HG03442 (cell line): ENCODE results near the gene PAX7.
"Not testable (repeated sequence)": the region's sequence is repeated elsewhere in the genome, so short reads cannot be mapped to it uniquely, and the experiment has no call there.

Source experiments
- ATAC-seq: cut with Tn5 transposase; IDR thresholded peaks from one replicate; pipeline ENCODE4 v1.9.1; 2021; ENCODE audit warnings: mild to moderate bottlenecking, moderate library complexity; ENCODE audit not compliant: unreplicated experiment

Gene PAX7

DNA sequence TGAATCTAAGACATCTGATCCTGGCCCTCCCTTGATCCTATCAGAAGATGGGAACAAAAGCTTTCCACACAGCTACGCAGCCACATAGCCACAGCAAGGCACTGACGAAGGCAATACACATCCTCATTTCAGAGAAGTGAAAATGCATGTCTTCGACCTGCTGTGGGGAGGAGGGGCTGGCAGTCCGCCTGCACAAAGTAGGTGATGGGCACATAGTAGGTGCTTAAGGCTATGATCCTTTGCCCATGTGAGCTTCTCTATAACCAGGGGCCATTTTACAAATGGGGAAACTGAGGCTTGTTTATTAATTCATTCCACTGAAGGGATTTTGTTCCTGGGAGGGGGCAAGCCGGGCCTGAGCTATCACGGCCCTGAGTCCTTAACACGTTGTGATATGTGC is 94.2 kb downstream of the PAX7 start:
- ATAC-seq, result no peak

DNA sequence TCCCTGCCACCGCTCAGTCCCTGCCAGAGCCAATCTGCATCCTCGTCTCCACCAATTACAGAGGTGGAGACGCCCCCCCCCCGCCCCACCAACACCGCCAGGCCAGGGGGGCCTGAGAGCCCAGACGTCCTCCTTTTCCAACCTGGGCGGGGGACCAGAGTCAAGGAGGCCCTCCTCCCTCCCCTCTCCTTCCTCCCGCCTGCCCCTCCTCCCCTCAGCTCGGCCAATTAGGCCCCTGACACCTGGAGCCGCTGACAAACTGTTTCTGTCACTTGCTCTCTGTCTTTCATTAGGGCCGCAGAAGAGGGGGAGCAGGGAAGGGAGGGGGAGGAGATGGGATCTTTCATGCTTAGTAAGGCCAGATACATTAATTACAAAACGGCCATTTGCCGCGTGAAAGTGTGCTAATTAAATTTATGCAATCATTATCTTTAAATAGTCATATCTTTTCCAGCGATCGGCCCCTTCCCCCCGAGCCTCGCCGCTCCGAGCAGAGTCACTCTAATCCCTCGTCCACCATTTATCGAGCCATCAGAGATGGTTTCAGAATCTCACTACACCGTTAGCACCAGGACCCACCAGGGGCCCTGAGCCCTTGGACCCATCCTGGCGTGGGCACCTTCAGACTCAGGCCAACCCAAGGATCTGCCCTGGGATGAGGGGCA is 94.7 kb downstream of the PAX7 start:
- ATAC-seq, result no peak

DNA sequence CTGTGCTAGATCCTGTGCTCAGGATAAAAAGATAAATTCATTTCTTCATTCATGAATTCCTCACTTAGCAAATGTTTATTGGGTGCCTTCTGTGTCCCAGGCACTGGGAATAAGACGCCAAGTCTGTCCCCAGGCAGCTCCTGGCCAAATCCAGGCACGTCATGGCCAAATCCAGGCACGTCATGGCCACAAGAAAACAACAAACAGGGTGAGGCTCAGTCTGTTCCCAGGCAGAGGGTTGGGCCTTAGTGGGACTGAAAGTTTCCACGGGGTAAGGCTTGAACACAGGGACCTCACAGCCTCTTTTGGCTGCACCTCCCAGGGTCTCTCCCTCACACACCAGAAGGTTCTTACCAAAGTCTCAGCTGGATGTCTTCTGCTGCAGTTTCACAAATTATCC is 95.7 kb downstream of the PAX7 start:
- ATAC-seq, result no peak

DNA sequence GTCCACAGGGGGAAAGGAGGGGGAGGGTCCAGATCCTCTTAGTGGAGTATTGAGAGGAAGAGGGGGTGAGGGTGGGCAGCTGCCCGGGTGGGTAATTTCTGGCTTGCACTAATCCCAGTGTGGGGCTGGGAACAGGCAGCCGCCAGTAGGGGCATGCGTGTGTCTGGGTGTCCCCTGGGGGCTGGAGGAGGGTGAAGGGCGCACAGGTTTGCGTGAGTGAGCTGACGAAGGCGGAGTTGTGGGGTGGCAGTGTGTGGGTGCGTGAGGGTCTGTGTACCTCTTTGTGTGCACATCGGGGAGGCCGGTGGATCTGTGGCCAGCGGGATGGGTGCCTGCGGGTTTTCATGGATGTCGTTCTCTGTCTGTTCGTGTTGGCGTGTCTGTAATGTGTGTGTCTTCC is 97.3 kb downstream of the PAX7 start:
- ATAC-seq, result no peak

DNA sequence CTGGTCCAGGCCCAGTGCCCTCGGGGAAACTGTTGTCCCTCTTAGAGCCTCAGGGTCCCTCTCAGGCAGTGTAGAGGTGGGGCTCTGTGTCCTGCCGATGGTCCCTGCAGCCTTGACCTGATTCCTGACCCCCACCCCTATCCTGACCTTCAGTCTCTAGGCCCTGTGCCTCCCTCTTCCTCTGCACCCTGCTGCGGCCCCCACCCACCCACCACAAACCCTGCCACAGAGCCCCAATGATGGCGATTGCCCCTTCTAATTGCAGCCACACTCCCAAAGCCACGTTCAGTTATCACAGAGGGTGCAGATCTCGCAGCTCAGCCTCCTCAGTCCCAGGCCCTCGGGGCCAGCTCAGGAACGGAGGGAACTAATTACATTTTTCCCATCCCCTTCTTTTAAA is 99.7 kb downstream of the PAX7 start:
- no peak for ATAC-seq

DNA sequence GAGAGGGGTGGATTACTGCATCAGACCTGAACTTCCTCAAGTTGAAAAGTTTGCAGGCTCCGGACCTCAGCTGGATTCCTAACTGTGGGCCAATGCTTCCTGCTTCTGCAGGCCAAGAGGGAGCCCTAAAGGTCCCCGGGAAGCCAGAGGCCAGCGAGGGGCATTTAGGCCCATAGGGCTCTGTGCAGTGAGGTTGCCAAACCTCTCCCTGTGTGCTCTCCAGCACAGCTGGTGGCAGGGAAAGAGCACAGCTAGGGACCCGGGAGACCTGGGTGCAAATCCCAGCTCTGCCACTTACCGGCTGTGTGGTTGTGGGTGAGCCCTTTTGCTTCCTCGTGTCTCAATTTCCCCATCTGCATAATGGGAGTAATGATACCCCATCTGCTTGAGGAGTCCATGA is 100.5 kb downstream of the PAX7 start:
- ATAC-seq, result no peak

DNA sequence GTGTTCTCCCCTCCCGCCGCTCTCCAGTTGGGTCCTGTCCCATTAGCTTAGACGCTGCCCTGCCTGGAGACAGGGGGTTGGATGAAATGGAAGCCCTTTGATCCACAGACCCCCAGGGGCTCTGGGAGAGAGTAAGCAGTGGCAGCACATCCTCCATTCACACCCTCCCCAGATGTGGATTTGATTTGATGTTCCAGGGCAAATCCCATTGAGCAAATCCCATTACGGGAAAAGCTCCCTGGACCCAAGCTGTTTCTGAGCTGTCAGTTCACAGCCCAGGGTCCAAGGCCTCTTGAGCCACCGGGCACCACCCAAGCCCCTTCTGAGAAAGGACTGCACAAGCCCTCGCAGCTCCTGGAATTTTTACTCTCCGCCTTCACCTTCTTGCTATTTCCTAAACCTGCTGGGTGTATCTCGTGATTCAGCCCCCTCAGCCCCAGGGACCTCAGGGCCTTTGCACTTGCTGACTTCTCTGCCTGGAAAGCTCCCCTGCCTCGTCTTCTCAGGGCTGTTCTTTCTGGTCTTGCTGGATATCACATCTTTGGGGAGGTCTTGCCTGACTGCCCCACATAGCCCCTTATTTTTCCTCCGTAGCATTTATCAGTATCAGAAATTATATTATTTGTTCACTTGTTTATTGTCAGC is 101.1 kb downstream of the PAX7 start:
- ATAC-seq, result no peak

DNA sequence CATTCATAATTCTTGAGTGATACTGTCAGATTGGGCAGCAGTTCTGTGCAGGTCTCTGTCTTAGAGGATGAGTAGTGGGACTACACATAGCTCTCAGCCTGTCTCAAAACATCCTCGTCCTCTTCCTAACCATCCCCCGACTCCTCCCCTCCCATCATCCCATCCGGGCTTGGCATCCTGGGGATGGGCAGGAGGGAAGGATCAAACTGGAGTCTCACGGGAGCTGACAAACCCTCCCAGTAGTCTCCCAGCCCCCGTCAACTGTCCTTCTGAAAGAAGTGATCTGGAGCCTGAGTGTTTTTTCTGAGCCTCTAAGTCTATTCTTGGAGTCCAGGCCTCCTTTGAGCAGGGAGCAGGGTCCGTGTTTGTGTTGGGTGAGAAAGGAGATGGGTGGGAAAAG is 102.0 kb downstream of the PAX7 start:
- ATAC-seq, result no peak

DNA sequence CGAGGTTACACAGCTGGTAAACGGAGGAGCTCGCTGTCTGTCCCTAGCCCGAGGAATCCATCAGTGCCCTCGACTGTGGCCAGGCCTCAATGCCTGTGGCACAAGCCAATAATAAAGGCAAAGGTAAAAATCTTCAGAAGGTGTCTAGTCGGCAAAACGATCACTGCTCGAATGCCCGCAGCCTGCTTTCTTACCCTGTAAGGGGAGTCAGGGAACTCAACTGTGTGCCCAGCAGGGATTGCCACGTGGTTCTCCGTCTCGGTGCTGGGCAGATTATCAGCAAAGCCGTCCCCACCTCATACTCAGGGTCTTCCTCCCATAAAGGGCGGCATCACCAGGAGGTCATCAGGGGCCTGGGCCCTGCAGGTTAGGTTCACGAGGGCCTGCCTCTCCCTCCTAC is 103.4 kb downstream of the PAX7 start:
- no peak for ATAC-seq

DNA sequence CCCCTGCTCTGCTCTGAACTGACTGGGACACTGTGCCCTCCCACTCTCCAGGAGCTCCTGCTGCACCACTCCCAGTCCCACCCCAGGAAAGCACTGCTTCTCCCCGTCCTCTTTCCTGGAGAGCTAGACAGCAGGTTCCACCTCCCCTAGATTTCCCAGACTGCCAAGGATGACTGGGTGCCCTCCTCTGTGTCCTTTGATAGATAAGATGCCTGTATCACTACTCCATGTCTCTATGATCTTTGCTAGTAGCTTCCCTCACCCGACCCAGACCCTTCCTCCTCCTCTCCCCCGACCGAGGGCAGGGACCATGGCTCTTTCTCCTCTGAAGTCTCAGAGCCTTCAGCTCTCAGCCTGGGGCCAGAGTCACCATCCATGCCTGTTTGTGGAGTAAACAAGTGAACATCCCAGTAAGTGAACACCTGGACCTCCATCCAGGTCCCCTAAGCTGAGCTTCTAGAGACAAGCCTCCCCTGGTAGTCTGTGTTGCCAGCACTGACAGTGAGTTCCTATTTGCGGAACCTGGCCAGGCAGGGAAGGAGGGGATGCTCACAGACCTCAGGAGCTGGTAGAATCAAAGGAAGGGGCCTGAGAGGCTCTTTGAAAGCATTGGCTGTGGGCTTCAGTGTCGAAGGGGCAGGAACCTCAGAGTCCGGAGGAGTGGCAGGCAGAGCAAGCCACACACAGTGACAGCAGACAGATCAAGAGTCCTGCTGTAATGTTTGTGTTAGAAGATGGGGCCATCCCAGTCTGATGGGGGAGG is 104.0 kb downstream of the PAX7 start:
- ATAC-seq, result no peak

DNA sequence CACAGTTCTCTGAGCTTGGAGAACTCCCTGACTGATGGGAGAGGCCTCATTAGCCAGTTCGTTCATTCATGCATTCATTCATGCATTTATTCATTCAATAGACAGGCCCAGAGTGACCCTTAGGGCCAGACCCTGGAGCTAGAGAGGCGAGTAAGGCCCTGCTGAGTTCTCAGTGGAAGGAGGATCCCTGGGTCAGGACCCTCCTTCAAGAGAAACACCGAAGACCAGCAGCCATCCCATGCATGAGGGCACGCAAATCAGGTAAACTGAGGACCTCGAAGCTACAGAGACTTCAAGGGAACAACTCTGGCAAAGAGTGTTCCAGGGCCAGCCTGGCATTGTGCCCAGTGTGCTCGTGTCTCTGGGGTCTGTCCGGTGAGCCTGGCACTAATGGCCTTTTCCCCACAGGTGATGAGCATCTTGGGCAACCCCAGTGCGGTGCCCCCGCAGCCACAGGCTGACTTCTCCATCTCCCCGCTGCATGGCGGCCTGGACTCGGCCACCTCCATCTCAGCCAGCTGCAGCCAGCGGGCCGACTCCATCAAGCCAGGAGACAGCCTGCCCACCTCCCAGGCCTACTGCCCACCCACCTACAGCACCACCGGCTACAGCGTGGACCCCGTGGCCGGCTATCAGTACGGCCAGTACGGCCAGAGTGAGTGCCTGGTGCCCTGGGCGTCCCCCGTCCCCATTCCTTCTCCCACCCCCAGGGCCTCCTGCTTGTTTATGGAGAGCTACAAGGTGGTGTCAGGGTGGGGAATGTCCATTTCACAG is 104.8 kb downstream of the PAX7 start:
- no peak for ATAC-seq

DNA sequence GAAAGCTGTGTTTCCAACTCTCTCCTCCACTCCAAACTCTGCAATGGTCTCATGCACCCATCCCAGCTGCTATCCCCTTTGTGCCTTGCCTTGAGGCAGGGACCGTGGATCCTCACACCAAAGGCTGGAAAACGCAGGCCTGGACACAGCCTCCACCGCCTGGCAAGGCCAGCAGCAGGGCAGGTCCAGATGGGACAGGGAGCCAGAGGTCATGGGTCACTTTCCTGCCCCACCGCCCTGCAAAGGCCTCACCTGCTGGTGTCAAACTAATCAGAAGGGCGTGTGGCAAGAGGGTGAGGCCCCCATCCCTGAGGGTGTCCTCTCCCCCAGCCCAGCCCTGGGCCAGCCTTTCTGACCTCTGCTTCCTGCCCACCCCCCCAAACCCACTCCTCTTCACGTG is 106.3 kb downstream of the PAX7 start:
- no peak for ATAC-seq

DNA sequence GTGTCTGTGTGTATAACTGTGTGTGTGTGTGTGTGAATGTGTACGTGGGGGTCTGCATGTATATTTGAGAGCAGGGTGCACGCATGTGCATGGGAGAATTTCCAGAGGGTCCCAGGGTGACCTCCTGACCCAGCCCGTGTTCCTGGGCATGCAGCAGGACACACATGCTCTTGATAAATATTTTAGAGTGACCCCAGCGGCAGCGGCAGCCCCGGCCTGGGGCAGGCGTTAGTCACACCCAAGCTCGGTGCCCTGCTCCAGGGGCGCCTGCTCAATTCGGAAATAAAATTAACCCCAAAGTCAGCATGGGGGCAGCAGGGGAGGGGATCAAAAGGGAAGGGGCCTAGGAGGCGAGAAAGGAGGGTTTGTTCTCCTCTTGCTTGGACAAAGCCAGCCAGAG is 107.5 kb downstream of the PAX7 start:
- ATAC-seq, result no peak

DNA sequence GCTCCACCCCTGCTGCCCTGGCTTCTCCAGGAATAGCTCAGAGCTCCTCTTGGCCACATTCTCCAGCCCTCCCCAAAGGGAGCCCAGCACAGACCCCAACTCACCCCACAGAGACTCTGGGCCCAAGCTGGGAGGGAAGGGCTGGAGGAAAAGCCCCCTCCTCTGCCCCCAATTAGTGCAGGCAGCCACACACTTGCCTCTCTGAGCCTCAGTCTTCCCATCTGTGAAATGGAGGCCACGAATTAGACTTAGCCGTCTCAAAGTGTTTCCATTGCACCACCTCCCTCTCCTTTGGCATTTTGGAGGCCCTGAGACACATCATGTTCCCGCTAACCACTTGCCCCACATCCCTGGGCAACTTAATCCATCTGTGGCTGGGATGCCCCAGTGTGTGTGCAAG is 108.0 kb downstream of the PAX7 start:
- ATAC-seq, result no peak

DNA sequence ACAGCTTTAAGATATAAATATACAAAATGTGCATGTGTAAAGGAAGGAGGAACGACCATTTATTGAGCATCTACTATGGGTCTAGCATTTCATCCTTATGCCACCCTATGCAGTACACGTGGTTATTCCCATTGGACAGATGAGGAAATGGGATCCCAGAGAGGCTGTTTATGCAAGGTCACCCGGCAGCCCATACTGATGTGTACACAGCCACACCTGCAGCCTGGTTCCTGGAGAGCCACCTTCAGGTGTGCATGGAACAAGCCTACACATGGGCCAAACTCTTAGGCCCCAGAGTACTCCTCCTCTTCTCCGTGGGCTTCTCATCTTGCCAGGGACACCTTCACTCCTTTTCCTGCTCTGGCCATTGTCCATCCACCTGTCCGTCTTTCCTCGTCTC is 108.8 kb downstream of the PAX7 start:
- ATAC-seq, result no peak

DNA sequence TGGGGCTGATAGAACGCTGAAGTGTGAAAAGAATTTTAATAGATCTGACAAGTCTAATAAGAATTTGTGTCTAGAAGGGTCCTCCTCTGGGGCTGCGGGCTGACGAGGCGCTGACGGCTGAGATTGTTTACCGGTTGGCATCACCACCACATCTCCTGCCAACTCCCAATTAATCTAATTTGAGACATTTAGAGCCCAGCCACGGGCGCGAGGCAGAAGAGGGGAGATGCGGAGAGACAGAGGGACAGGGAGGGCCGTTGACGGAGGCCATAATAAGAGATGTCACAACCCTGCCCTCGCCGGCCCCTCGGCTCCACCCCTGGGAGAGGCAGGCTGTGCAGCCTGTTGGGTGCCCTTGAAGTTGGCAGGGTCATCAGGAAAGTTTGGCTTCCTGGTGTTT is 109.3 kb downstream of the PAX7 start:
- ATAC-seq, result no peak

DNA sequence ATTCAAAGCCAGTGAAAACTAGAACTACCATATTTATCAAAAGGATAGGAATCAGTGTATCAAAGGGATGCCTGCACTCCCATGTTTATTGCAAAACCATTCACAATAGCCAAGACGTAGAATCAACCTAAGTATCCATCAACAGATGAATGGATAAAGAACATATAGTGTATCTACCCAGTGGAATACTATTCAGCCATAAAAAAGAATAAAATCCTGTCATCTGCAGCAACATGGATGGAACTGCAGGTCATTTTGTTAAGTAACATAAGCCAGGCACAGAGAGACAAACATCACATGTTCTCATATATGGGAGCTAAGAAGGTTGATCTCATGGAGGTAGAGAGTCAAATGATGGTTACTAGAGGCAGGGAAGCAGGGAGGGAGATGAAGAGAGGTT is 110.0 kb downstream of the PAX7 start:
- no peak for ATAC-seq

DNA sequence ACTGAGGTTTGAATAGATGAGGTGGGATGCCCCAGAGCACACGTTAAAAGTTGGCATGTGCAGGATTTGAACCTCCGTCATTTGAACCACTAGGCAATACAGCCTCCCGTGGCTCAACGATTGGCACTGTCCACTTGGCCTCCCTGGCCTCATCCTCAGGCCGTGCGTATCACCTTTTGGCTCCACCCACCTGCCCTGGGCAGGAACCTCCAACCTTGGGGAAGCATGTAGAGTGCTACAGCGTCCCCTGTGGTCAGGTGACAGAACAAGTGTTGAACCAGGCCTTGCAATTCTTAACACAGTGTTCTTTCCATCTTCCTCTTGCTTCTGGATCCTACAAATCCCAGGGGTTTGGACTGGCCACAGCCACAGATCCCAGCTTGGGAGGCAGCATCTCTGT is 112.6 kb downstream of the PAX7 start:
- no peak for ATAC-seq

DNA sequence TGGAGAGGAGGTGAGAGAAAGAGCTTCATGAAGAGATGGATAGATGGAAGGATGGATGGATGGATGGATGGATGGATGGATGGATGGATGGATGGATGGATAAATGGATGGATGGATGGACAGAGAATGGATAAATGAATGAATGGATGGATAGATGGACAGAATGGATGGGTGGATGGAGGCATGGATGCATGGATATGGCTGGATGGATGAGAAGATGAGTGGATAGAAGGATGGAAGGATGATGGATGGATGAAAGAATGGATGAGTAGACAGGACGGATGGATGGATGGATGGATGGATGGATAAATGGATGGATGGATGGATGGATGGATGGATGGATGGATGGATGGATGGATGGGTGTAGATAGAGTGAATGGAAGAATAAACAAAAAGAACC is 113.7 kb downstream of the PAX7 start:
- ATAC-seq, result not testable (repeated sequence)

DNA sequence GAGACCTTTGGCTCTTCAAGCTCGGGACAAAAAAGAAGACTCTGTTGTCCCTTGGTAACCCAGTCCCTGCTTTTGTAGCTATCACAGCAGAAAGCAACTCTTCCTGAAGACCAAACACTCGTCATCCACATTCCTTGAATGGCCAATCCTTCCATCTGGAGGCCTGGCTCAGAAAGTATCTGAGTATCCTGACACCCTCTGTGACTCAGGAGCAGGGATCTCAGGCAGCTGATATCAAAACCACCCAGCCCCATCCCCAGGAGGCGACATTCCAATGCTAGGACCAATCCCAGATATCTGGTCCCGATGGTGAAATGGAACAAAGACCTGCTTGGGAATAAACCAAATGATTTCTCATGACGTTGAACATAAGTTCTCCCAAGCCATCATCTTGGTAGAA is 116.3 kb downstream of the PAX7 start:
- no peak for ATAC-seq

DNA sequence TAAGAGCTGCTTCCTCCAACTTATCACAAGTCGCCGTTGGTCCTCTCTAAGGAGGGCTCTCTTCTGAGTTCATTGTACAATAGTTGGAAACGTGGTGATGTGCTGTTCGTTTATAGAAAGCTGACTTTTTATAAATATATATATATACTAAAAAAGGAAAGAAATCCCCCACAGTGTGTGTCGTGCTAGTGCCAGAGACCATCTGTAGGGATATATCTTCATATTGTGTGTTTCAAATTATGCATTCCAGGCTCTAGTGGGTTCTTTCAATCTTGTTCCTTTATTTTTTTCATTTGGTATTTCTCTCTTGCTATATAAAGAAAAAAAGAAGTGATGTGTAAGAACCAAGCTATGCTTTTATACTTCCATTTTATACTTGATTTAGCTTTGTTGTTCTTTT is 117.0 kb downstream of the PAX7 start:
- ATAC-seq, result no peak

DNA sequence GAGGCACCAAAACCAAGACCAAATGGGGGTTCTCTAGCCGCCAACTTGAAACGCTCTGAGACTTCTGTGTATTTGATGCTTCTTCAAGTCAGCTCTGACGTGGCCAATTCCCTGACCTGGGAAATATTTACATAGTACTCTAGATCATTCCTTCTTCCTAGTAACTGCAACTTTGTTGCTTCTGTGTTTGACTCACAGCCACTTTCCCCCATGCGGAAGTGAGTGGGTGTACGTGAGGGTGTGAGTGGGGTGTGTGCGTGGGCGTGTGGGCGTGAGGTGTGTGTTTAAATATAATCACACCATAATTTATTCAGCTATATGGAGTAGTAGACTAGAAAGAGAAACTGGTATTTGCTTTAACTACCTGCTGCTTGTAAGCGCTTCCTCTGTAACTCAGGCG is 117.8 kb downstream of the PAX7 start:
- no peak for ATAC-seq
